Stimulated activated CD4-positive, alpha-beta T cell treated with anti-CD3 and anti-CD28 coated beads, Interleukin-2, amount 100 ng/mL, for 4 hours (primary cell): Measurements from ENCODE around the gene IL3.

Experiments
- DNase-seq: peaks from one replicate; pipeline ENCODE4 v3.0.0-alpha.2; 2020; ENCODE audit warnings: low read depth

Gene IL3

GRCh38 chr5:132073231-132074013 lies 13.0 kb downstream of the IL3 start, which contains the start of gene CSF2:
Gene CSF2, plus strand, starts transcription at chr5:132073789. Its CDS starts 35 bp downstream, at chr5:132073824.
- no peak for DNase-seq

GRCh38 chr5:132074091-132074771 lies 13.8 kb downstream of the IL3 start:
- DNase-seq: no peak

- no peak for DNase-seq
These were observed 14.6 kb downstream of the IL3 start for GRCh38 chr5:132074772-132075718.

GRCh38 chr5:132075719-132076077 lies 15.2 kb downstream of the IL3 start:
- DNase-seq: no peak

- DNase-seq: no peak
These were observed 15.9 kb downstream of the IL3 start for GRCh38 chr5:132076202-132076830.

- DNase-seq: no peak
These were observed 16.5 kb downstream of the IL3 start for GRCh38 chr5:132076983-132077382.

- no peak for DNase-seq
These were observed 18.6 kb downstream of the IL3 start for GRCh38 chr5:132079081-132079480.

- no peak for DNase-seq
These were observed 19.2 kb downstream of the IL3 start for GRCh38 chr5:132079619-132080018.

- no peak for DNase-seq
These were observed 20.1 kb downstream of the IL3 start for GRCh38 chr5:132080595-132080994.

- no peak for DNase-seq
These were observed 21.0 kb downstream of the IL3 start for GRCh38 chr5:132081458-132081857.

GRCh38 chr5:132082329-132083023 lies 22.0 kb downstream of the IL3 start:
- DNase-seq: no peak

- DNase-seq: no peak
These were observed 22.7 kb downstream of the IL3 start for GRCh38 chr5:132083071-132083678.

GRCh38 chr5:132085686-132086085 lies 25.2 kb downstream of the IL3 start:
- DNase-seq: no peak

- no peak for DNase-seq
These were observed 25.9 kb downstream of the IL3 start for GRCh38 chr5:132086277-132086794.

GRCh38 chr5:132087176-132087575 lies 26.7 kb downstream of the IL3 start:
- no peak for DNase-seq

GRCh38 chr5:132087661-132088060 lies 27.2 kb downstream of the IL3 start:
- DNase-seq: no peak

GRCh38 chr5:132089363-132089762 lies 28.9 kb downstream of the IL3 start:
- DNase-seq: no peak

- DNase-seq: no peak
These were observed 29.7 kb downstream of the IL3 start for GRCh38 chr5:132090107-132090506.

- no peak for DNase-seq
These were observed 32.8 kb downstream of the IL3 start for GRCh38 chr5:132093271-132093670.

GRCh38 chr5:132094393-132095076 lies 34.1 kb downstream of the IL3 start:
- no peak for DNase-seq
